Vein endothelial cell (primary cell): ENCODE measurements around the gene GTF2H2. TPM values are rescaled to one million over a fixed set of nuclear protein-coding genes. Genes with fewer than 3 reads are reported as not detected.

Experiments used
- total RNA-seq: library from RNA; depleted of rRNA; stranded (reverse); fragments of >200 nt; gene quantifications from 2 replicates; pipeline ENCODE4 v1.2.3, GENCODE V29; 2012

GTF2H2 gene
- 15.0 and 19.5 TPM in 2 replicates for total RNA-seq

GRCh38 chr5:71067262-71067928 is at the start of gene GTF2H2:
Gene GTF2H2, minus strand, starts transcription at chr5:71067676. Its CDS starts 4,913 bp downstream, at chr5:71062763.

DNA sequence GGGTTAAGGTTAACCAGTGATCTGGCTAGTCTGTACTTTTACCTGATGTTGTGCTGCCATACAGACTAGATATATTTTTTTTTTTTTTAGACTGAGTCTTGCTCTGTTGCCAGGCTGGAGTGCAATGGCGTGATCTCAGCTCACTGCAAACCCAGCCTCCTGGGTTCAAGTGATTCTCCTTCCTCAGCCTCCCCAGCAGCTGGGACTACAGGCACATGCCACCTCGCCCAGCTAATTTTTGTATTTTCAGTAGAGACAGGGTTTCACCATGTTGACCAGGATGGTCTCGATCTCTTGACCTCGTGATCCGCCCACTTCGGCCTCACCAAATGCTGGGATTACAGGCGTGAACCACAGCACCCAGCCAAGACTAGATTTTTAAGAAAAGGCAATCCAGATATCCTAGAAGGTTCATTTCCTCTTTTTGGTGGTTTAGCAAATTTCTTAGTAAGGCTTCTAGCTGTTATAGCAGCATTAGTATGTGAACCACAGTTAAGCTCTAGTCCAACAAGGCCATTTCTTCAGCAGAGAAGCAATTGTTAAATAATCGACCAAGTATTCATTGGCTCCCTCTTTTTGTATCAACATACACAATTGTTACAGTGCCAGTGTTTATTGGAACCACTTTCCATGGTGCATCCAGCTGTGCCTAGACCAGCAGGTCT is 42.1 kb downstream of the GTF2H2 start, which contains the start of gene NAIP:
NAIP (minus strand) TSS at position 51 of the 665 bp plus-strand sequence. CDS start 12,424 bp downstream, outside the sequence.

Other genes starting within 250 kb of the GTF2H2 start
- 13.7 and 19.3 TPM in 2 replicates for gene SERF1A, start 167.0 kb downstream of the GTF2H2 start, total RNA-seq
- gene SMN1, start 142.6 kb downstream of the GTF2H2 start, total RNA-seq, result 39.2 and 51.1 TPM in 2 replicates
- gene NAIP, start 42.3 kb downstream of the GTF2H2 start, total RNA-seq, result 3.4 and 3.9 TPM in 2 replicates